NCI-H128 (cell line): ENCODE measurements around the gene LIF.

Experiments used
- DNase-seq: peaks from one replicate; lab custom pipeline; 2025; ENCODE audit not compliant: unreplicated experiment; lab: John Stamatoyannopoulos, UW

Gene LIF

GRCh38 chr22:30265131-30265720, 18.7 kb upstream of the LIF start:
- no peak for DNase-seq

- DNase-seq: no peak
These were observed 17.3 kb upstream of the LIF start for GRCh38 chr22:30263883-30264282.

GRCh38 chr22:30262917-30263741, 16.6 kb upstream of the LIF start:
- peak; percentile 21 for DNase-seq

DNA sequence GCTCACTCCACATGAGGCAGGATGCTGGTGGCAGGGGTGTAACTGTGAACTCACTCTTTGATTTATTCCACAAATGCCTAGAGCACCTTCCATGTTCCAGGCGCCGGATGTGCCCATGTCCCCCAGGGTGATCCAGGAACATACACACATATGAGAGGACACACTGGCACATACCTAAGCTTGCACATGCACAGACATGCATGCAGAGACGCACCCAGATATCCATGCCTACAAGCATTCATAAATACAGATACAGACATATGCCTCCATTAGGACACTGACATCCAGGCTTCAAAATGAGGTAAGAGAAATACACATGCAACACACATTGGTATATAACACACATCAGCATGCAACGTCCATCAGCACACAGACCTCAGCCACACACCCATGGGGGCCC, 15.6 kb upstream of the LIF start:
- DNase-seq: no peak

- DNase-seq: no peak
These were observed 14.6 kb upstream of the LIF start for GRCh38 chr22:30261134-30261533.

DNA sequence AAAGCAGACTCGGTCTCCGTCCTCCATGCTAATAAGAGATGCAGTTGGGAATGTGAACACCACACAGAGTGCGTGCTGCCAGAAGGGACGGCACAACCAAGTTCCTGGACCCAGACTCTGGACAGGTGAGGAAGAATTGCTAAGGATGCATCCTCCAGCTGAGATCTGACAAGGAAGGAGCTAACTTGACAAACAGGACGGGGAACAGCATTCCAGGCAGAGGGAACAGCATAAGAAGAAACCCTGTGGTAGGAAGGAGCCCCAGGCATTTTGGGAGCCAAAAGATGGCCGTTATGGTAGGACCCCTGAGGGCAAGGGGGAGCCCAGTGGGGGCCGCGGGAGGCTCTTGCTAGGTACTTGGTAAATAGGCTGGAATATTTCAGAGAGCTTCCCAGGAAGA, 14.1 kb upstream of the LIF start:
- no peak for DNase-seq

- DNase-seq: no peak
These were observed 13.7 kb upstream of the LIF start for GRCh38 chr22:30260276-30260675.

GRCh38 chr22:30254314-30254713, 7.8 kb upstream of the LIF start:
- DNase-seq: no peak

GRCh38 chr22:30253205-30253852, 6.8 kb upstream of the LIF start:
- no peak for DNase-seq

DNA sequence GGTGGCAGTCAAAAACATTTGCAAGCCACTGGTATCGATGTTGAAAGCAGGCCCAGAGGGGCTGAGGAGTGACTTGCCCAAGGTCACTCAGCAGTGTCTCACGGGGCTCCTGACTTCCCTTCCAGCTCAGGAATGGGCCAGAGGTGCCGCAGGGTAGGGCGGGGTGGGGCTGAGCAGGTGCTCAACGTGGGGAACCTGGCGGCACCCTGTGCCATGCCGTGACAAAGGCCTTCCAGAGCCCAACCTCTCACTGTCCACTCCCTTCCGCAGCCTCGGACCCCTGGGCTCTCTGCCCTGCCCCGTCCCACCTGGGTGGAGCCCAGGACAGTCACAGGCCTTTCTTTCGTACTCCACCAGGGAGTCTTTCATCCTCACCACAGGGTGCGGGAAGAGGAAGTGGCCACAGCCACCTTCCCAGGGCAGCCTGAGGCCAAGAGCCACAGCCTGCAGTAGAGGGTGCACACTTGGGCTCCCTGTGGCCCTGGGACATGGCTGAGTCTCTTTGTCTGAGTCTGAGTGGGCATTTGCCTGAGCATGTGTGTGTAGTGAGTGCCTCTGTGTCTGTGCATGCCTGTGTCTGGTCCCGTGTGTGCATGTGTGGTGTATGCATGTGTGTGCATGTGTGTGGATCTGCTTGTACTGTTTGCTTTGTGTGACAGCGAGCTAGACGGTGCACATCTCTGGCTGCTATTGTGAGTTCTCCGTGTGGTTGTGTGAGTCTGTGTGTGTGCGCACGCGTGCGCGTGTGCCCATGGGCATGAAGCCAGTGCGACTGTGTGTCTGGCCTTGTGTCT, 6.0 kb upstream of the LIF start:
- DNase-seq: no peak

- no peak for DNase-seq
These were observed 5.2 kb upstream of the LIF start for GRCh38 chr22:30251711-30252110.

GRCh38 chr22:30250661-30251267, 4.2 kb upstream of the LIF start:
- DNase-seq: no peak

GRCh38 chr22:30250039-30250565, 3.5 kb upstream of the LIF start:
- DNase-seq: no peak

DNA sequence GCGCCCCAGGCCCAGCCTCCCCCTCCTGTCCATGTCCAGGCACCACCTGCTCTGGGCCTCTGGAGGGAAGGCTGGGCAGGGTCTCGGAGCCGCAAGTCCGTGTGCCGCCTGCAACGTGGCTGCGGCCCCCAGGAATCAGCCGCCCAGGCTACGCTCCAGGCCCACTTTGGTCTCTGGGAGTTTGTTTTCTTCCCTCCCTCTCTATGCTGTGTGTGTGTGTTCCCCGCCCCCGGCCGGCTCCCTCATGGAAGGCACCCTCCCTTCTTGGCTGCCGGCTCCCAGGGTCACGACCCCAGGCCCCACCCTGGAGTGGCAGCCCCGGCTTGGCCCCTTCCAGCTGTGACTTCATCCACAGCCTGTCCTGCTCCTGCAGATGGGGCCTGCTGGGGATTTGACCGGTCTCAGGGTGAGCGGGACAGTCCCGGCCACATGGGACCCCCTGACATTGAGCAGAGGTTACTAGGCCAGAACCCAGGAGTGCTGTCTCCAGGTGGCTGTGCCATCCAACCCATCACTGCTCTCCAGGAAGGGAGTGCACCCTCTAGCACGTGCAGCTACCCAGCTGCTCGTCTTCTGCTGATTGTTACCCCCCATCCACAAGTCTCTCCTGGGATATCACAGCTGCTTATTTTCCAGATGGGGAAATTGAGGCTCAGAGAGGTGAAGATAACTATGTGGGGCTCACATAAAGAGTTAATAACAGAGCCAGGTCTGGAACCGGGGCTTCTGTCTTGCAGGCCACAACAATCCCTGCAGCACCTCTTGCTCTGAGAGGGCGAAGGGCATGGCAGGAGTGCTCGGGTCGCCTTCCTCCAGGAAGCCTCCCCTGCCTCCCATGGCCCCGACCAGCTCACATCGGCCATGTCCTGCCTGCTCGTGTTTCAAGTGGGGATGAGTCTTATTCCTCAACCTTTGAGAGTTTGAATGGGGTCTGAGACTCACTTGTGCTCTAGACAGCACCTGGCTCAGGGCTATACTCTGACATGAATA, 2.8 kb upstream of the LIF start:
- no peak for DNase-seq

DNA sequence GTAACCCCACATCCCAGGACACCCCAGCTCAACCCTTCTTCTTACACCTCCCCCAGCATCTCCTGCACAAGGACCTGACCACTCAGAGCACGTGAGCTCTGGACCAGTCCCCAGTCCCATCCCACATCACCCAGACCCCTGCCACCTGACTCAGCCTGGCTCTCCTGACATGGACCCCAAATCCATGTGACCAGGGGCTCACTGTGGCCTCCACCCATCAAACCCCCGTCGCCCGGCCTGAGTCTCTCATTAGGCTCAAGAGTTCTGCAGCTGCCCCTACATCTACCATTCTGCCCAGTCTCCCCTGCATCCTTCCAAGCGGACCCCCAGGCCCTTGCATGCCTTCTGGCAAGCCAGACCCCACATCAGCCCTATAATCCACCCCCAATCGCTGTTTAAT, 1.9 kb upstream of the LIF start:
- DNase-seq: no peak

GRCh38 chr22:30247974-30248373, 1.4 kb upstream of the LIF start:
- DNase-seq: no peak

DNA sequence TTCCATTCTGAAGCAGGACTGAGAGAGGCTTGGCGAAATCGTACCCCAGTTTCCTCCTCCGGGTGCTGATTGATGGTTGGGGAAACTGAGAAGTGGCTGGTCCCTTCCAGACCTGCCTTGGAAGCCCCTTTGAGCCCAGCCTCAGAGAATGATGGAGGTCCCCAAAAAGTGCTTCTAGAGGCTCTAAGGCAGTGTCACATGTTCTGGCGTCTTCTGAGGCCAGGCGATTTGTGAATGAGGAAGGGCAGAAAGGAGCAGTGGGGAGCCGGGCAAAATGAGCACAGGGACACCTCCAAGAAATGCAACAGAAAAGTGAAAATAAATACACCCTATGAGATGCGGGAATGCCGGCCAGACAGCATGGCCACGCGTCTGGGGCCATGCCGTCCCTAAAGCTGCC, 1.0 kb upstream of the LIF start:
- DNase-seq: no peak

DNA sequence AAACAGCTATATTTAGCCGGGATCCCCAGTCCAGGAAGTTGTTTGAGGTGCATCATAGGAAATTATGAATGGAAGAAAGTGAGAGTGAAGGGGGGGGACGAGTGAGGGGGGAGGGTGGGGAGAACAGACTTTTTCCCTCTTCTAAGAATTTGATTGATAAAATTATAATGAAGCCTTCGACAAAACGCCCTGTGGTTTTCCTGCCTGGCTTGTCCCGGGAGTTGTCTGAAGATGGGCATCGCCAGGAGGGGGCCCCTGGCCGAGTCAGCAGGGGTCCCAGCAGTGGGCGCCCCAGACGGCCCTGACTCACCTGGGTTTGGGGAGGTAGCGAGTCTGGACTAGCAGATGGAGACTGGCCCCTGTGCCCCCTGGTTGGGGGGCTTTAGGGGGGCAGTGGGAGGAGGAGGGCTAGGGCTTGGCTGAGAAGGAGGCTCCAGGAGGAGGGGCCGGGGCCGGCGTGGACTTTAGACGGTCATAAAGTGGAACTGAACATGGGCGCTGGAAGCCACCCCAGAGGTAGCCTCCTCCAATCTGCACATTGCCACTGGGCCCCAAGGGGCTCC, 336 bp upstream of the LIF start:
- no peak for DNase-seq
